Lower lobe of right lung (tissue), 2 donors: Measurements from ENCODE around the gene MNAT1. TPM values are rescaled to one million over a fixed set of nuclear protein-coding genes. Genes with fewer than 3 reads are reported as not detected.

Source experiments
- ATAC-seq, 2 donors: fragments of 200-7000 bp; cut with Tn5 transposase; one replicate each; pipeline ENCODE4 v1.9.1; 2020 to 2022; ENCODE audit warnings: mild to moderate bottlenecking in 2 of 2, moderate library complexity in 2 of 2
- DNase-seq: peaks from one replicate; pipeline ENCODE4 v3.0.0-alpha.2; 2020
- H3K27ac ChIP-seq: fragments of 200-600 bp; one replicate; pipeline ENCODE4 v1.8.0; 2022
- H3K27me3 ChIP-seq: fragments of 200-600 bp; one replicate; pipeline ENCODE4 v1.8.0; 2022; ENCODE audit warnings: low read depth
- H3K36me3 ChIP-seq: fragments of 200-600 bp; one replicate; pipeline ENCODE4 v1.8.0; 2022; ENCODE audit warnings: mild to moderate bottlenecking
- H3K4me1 ChIP-seq: fragments of 200-600 bp; one replicate; pipeline ENCODE4 v1.8.0; 2022
- H3K4me3 ChIP-seq: fragments of 200-600 bp; one replicate; pipeline ENCODE4 v1.8.0; 2022; ENCODE audit warnings: mild to moderate bottlenecking
- H3K9me3 ChIP-seq: fragments of 200-600 bp; one replicate; pipeline ENCODE4 v1.8.0; 2022
- intact Hi-C: fragments of 100-400 bp; cut with DNase I; formaldehyde crosslinking; loops from one replicate; pipeline ENCODE4 v1.11.0; 2022
- total RNA-seq: library from RNA; stranded (reverse); fragmentation: NEBNext Ultra II Directional; extraction: Animal tissue kit (Norgen Biotek cat#: 25700); gene quantifications from one replicate; pipeline ENCODE4 v1.2.1, GENCODE V29; 2021
- TF ChIP-seq, protein P1 (sequence below): fragments of 200-600 bp; IDR thresholded peaks from one replicate; pipeline ENCODE4 v1.8.0; 2022; ENCODE audit warnings: antibody characterized with exemption, mild to moderate bottlenecking
- donor health status: DM: no; HTN: yes; CAD: no; lungs with severe emphysema.

The MNAT1 gene
- total RNA-seq, 1 donor from 2014 or later, result 21.5 TPM

- Histone ChIP-seq H3K27ac (no peak overlapping the region), H3K9me3 (no peaks in the 10 kb centered on the region), H3K4me1 (peaks cover 16% of the 10 kb centered on the region), H3K36me3 (no peaks in the 10 kb centered on the region), H3K4me3 (no peak overlapping the region), H3K27me3 (peaks cover 9% of the 10 kb centered on the region)
- DNase-seq (no peak), ATAC-seq (no peak)
- TF ChIP-seq, protein P1, sequence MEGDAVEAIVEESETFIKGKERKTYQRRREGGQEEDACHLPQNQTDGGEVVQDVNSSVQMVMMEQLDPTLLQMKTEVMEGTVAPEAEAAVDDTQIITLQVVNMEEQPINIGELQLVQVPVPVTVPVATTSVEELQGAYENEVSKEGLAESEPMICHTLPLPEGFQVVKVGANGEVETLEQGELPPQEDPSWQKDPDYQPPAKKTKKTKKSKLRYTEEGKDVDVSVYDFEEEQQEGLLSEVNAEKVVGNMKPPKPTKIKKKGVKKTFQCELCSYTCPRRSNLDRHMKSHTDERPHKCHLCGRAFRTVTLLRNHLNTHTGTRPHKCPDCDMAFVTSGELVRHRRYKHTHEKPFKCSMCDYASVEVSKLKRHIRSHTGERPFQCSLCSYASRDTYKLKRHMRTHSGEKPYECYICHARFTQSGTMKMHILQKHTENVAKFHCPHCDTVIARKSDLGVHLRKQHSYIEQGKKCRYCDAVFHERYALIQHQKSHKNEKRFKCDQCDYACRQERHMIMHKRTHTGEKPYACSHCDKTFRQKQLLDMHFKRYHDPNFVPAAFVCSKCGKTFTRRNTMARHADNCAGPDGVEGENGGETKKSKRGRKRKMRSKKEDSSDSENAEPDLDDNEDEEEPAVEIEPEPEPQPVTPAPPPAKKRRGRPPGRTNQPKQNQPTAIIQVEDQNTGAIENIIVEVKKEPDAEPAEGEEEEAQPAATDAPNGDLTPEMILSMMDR, result no peak
- intact Hi-C loops, result no loop called here
These were observed 1.6 kb upstream of the MNAT1 start for GRCh38 chr14:60732840-60733483.

GRCh38 chr14:60735416-60735815 is 855 bp downstream of the MNAT1 start:
- peak overlapping the region; percentile 71 for H3K27ac ChIP-seq
- ATAC-seq (peak in 1 of 2 donors; percentile 39), DNase-seq (no peak)
- peak overlapping the region; percentile 72 for H3K4me3 ChIP-seq
- intact Hi-C loops, result no loop called here
- no peaks in the 10 kb centered on the region for H3K36me3 ChIP-seq
- no peaks in the 10 kb centered on the region for H3K9me3 ChIP-seq
- peaks cover 16% of the 10 kb centered on the region for H3K4me1 ChIP-seq
- TF ChIP-seq, protein P1, result no peak
- no peaks in the 10 kb centered on the region for H3K27me3 ChIP-seq

GRCh38 chr14:60736494-60736893 is 1.9 kb downstream of the MNAT1 start:
- Histone ChIP-seq H3K36me3 (no peaks in the 10 kb centered on the region), H3K4me1 (peaks cover 16% of the 10 kb centered on the region), H3K9me3 (no peaks in the 10 kb centered on the region), H3K27me3 (no peaks in the 10 kb centered on the region), H3K27ac (no peak overlapping the region), H3K4me3 (peak overlapping the region; percentile 72)
- DNase-seq (no peak), ATAC-seq (no peak)
- intact Hi-C loops, result no loop called here
- TF ChIP-seq, protein P1, result no peak

DNA sequence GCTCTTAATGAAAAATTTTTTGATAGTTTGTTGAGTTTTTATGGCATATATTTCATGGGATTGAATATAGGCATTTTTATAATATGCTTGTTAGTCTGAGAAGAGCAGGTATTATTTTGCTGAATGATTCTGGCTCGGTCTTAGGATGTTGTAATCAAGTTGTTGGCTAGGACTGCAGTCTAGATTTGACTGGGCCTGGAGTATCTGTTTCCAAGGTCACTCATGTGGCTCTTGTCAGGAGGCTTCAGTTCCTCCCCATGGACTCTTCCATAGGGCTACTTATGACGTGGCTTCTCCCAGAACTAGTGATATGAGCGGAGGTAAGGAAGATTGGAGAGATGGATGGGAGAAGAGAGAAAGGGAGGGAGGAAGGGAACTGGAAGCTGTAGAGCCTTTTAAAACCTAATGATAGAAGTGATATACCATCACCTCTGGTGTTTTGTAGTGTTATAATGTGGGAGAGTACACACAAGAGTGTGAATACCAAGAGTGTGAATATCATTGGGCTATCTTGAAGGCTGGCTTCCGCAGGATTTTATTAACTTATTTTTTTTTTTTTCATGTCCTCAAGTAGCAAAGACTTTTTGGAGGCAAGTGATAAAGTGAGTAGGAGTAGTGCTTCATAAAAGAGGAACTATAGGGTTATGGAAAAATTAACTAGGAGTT is 4.4 kb downstream of the MNAT1 start:
- H3K9me3 ChIP-seq, result peaks cover 8% of the 10 kb centered on the region
- peaks cover 16% of the 10 kb centered on the region for H3K4me1 ChIP-seq
- intact Hi-C loops, result no loop called here
- ATAC-seq, result no peak
- no peaks in the 10 kb centered on the region for H3K36me3 ChIP-seq
- H3K4me3 ChIP-seq, result no peak overlapping the region
- TF ChIP-seq, protein P1, result no peak
- H3K27me3 ChIP-seq, result no peaks in the 10 kb centered on the region
- no peak for DNase-seq
- H3K27ac ChIP-seq, result no peak overlapping the region

- H3K36me3 ChIP-seq, result no peaks in the 10 kb centered on the region
- H3K9me3 ChIP-seq, result peaks cover 12% of the 10 kb centered on the region
- intact Hi-C loops, result no loop called here
- TF ChIP-seq, protein P1, result no peak
- no peak for DNase-seq
- H3K27me3 ChIP-seq, result no peaks in the 10 kb centered on the region
- H3K4me3 ChIP-seq, result no peak overlapping the region
- ATAC-seq, result no peak
- H3K4me1 ChIP-seq, result no peaks in the 10 kb centered on the region
- no peak overlapping the region for H3K27ac ChIP-seq
These were observed 10.0 kb downstream of the MNAT1 start for GRCh38 chr14:60744566-60744965.
